NCI-H69 (cell line): ENCODE results near the gene CHST3.
A peak's percentile ranks its signal among the peaks of the same experiment; 100 is the strongest.
"Not testable (repeated sequence)": the region's sequence is repeated elsewhere in the genome, so short reads cannot be mapped to it uniquely, and the experiment has no call there.

Source experiments
- DNase-seq: peaks from one replicate; lab custom pipeline; 2025; lab: John Stamatoyannopoulos, UW

The CHST3 gene

DNA sequence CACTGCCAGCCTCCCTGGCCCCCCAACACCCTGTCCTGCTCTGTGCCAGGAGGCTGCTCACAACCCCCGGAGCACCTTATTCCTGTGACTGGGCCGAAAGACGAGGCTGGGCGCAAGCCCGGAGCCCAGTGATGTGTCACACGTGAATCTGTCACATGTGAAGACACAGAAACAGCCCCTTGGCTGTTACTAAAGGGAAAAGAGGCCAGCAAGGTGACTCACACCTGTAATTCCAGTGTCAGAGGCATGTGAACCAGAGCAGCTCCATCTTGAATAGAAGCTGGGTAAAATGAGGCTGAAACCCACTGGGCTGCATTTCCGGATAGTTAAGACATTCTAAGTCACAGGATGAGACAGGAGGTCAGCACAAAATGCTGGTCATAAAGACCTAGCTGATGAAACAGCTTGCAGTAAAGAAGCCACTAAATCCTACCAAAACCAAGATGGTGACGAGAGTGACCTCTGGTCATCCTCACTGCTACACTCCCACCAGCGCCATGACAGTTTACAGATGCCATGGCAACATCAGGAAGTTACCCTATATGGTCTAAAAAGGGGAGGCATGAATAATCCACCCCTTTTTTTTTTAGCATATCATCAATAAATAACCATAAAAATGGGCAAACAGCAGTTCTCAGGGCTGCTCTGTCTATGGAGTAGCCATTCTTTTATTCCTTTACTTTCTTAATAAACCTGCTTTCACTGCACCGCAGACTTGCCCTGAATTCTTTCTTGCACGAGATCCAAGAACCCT is 68.4 kb downstream of the CHST3 start:
- not testable (repeated sequence) for DNase-seq

DNA sequence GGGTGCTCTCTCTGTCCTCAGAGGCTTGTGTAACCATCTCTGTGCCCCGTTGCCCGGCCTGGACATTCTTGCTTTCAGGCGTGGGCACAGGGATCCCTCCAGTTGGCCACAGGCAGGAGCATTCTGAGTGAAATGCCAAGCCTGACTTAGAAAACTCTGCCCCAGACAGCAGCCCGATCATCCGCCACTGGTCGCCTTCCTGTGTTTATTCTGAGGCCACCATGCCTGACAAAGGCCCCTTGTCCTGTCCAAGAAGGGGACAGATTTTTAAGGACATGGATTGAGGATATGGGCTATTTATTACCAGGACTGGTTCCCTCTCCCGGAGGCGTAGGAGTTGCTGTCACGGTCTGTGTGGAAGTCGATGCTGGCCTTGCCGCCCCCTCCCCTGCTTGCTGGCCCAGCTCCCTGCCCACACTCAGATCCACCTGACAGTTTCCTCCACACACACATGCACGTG is 69.9 kb downstream of the CHST3 start:
- no peak for DNase-seq

DNA sequence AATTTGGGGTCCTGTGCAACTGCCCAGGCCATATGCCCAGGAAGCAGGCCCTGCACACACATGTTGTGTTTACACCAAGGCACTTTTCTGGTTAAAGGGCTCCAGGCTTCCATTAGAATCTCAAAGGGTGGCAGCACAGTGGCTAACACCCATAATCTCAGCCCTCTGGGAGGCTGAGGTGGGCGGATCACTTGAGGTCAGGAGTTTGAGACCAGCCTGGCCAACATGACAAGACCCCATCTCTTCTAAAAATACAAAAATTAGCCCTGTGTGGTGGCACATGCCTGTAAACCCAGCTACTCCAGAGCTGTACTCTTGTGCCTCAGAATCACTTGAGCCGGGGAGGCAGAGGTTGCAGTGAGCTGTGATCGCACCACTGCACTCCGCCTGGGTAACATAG is 70.6 kb downstream of the CHST3 start:
- no peak for DNase-seq

DNA sequence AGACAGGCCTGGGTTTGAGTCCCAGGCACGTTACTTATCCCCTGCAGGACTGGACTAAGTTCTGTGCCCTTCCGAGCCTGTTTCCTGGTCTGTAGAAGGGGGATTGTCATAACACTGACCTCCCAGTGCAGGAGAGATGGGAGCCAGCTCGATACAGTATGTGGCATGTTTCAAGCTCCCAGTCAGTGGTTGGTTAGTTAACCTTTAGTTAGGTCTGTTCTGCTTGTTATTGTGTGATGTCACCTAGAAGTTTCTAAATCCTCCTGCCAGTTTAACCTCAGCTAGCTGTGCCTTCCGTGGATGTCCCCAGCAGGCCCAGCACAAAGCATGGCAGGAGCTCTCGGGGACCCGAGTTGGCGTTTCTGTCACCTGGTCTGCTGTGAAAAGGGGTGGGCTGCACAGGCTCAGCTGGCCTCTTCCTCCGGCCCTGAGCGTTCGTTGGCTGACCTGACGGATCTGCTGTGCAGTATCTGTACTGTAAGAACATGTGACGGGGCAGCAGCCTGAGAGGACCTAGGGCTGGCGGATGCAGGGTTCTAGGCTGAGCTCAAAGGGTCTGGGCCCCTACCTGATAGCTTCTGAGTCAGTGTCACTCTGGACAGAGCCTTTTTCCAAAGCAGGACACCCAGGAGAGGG is 71.2 kb downstream of the CHST3 start:
- DNase-seq = no peak

DNA sequence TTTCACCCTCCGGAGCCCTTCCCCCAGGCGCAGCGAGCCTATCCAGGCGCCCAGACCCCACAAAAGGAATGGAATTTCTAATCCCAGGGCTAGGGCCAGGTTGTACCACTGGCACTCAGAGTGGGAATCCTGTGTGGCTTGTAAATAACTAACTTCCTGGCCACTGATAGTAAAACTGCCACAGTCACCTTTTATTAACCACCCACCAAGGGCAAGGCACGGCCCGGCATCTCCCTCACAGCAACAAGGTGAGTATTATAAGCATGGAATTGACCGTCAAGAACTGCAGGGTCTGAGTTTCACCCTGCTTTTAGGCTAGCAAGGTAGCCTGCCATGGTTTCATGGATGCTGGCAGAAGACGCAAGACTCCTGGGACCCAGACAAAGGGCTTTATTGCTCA is 73.1 kb downstream of the CHST3 start:
- DNase-seq = no peak

DNA sequence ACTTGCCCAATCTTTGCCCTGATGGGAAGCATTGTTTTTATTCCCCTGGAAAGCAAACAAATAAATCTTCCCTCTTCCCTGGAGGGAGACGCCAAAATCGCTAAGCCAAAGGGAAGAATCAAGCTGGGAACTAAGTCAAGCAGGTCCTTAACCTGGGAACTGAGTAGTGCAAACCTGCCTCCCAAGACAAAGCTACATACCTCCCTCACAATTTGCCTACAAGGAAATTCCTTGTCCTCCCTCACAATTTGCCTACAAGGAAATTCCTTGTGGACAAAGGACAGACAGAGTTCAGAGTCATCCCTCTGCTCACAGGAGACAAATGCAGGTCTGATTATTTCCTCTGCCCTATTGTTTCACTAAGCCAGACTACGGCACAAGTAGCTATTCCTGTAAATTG is 73.6 kb downstream of the CHST3 start:
- no peak for DNase-seq

DNA sequence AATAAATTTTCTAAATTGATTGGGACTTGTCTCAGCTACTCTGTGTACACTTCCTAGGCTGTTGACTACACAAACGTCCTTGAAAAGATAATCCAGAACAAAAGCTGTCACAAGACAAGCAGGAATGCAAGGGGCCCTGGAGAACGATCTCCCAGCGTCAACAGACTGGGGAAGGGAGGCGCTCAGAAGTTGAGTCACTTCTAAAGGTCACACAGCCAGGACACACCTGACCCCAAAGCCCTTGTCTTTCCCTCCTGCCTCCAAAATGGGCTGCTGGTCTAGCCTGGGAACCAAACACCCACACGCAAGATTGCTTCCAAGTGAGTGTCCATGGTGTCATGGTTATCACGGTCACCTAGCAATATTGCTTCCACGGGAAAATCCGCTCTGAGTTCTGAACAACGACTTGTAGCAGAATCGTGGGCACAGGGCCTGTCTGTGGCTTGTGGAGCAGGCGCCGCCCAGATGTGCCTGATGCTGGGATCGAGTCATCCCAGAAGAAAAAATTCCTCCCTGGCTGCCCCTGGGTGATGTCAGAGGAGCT is 74.3 kb downstream of the CHST3 start:
- no peak for DNase-seq

DNA sequence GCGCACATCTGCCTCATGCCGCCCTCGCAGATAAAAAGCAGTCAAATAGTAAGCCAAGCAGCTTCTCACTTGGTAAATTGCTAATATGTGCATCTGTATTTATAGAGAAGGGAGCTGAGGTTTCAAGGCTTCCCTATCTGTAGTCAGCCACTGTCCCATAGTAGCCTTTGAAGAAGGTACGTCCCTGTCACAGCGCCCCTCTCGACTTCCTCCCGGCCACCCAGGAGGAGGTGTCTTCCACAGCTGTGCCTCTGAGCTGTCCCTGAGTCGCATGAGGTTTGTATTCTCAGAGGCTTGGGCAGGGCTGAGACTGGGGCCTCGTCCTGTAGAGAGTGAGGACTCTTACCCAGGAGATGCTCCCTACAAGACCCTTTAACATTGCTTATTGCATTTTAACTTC is 75.2 kb downstream of the CHST3 start:
- DNase-seq = no peak

DNA sequence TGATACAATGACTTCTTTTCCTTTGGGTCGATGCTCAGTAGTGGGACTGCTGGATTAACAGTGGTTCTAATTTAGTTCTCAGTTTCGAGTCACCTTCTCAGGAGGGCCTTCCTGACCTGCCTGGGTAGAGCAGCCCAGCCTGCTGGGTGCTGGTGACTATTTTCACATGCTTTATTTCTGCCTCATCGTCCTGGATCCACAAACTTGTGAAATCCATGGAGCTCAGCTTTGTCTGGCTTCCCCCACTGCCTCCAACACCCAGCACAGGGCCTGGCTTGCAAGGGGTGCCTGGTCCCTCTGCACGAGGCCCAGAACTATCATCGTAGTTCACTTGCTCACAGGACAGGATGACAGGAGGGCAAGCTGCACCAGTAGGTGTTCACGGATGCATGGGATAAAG is 77.3 kb downstream of the CHST3 start:
- no peak for DNase-seq

DNA sequence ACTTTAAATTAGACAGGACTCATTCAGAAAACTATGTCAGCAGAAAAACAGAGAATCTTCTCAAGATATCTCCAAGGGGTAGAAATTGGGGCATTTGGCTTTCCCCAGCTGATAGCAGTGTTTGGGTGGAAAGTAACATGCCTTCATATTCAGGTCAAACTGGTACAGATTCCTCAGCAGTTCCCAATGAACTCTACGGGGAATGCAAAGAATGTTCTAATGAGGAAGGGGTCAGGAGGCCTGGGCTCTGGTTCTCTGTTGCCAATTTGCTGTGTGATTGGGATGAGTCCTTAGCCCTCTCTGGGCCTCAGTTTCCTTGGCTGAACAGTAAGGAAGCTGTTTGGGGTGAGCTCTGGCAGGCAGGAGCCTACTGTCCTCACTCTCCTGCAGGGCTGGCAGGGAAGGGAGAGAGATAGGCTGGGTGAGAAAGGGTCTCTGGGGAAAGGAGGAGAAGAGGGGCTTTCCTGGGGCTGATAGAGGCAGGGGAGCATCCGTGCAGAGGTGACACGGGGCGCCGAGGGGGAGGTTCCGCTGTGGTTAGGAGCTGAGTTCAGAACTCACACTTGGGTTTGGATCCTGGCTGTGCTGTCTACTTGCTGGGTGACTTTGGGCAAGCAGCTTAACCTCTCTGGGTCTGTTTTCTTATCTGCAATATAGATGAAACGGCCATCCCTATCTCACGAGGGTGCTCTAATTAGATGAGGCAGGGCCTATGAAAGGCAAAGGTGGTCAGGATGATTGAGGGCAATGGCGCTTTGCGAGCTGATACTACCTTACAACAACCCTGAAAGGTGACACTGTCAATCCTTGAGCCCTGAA is 79.0 kb downstream of the CHST3 start:
- no peak for DNase-seq

DNA sequence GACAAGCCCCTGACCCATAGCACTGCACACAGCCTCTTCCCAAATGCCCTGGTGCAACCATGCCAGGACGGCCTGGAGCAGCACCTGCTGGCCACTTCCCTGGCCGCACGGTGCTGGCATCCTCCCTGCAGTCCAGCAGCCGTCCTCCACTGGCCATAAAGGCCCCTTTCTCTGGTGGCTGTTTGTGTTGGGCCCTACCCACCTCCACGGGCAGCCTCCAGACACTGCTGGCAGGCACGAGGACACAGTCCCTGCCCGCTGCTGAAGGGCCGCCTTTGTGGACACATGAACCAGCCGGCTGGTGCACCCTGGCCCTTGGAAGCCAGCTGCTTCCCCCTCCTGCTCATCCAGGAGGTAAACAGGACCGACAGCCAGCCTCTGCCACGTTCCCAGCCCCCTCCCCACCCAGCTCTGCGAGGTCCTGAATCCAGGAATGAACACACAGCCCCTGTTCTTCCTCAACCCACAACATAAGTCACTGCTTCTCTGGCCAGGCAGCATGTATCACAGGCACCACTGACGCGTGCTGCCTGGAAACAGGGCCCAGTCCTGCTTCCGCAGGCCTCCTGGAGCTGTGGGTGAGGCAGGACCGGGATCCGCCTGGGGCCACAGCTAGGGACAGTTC is 80.3 kb downstream of the CHST3 start:
- DNase-seq = no peak

DNA sequence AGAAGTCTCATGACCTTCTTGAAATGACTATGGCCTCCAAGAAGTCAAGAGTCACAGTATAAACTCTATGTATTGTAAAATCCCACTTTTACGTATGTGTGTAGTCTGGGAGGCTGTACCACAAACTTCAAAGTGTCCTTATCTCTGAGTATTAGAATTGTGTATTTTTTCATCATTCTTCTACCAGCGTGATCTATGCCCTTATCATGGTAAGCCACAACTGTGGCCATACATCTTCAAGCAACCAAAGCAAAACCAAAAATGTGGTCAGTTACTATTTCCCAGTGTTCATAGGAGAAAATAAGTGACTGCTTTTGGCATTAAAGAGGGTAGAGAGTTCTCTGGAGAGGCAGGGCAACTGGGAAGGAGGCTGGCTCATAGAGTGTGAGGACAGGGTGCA is 81.4 kb downstream of the CHST3 start:
- DNase-seq = no peak

DNA sequence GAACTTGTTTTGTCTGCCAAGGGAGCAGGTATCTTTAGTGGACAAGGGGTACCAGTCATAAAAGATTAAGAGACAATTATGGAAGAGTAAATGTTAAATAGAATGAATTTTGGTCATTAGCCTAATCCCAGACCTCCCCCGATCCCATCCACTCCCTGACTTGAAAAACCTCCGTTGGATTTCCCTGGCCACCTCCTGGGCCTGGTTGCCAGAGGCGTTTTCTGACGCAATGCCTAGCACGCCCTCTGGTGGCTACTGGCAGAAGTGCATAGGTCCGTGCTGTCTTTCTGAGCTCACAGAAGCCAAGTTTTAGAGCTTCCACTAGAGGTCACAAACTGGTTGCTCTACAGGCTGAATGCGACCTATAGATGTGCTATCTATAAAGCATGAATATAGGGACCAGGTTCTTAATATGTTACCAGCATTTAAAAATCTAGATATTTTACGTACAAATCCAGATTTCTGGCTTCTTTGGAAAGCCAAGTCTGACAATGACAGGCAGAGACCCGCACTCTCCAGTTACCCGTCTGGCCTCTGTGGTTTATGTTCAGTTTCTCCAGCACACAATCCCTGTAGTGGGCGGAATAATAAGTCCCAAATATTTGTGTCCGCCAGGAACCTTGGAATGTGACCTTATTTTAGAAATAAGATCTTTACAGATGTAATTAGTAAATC is 84.4 kb downstream of the CHST3 start:
- DNase-seq = peak; percentile 86

DNA sequence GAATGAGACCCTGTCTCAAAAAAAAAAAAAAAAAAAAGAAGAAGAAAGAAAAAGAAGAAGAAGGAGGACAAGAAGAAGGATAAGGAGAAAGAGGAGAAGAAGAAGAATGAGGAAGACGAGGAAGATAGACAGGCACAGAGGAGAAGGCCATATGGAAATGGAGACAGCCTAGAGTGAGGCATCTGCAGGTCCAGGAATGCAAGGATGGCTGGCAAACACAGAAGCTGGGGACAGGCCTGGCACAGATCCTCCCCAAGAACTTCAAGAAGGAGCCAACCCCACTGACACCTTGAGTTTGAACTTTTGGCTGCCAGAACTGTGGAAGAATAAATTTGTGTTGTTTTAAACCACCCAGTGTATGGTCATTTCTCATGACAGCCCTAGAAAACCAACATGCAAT is 85.3 kb downstream of the CHST3 start:
- DNase-seq = no peak

DNA sequence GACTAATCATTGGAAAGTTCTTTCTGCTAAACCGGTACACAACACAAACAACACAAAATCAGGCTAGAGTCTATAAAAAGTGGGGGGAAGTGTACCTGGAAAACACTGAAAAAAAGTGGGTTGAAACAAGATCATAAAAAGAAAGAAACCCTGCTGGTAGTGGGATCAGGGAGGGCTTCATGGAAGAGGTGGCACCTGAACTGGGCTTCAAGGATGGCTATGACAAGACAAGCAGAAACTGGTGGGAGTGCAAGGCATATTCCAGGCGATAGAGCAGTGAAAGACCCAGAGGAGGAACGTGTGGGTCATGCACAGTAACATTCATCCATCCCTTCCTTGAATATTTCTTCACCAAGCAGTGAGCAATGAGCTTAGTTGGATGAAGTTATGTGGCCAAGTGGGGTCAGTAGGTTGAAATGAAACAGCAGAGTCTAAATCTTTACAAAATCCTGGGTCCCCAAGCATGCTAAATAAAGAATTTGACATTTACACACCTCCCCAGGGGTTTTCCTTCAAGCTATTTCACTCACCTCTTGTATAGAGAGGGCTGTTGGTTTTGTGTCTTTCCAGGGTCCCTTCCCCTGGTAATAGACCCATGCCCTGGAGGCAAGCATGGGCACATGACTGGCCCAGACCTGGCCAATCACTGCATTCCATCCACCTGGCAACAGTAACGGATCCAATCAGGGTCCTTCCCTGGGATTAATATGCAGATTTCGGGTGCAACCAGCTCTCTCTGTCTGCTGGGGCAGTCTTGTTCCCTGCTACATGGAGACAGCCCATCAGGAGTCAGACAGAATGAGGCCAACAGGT is 86.0 kb downstream of the CHST3 start:
- no peak for DNase-seq

DNA sequence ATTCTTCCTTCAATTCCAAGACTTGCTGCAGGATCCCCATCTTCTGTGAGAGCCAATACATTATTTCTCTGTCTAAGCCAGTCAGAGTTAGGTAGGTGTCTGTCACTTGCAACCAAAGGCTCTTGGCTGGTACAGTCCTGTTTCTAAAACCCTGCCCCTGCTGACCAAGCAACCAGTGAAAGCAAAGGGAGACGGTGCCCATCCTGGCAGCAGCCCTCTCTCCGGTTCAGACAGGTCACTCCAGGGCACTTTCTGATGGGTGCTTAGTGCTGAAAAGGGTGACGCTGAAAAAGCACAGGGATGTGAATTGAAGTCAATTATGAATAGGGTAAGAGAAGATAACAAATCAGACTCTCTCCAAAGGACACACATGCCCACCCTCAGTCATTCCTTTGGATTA is 86.7 kb downstream of the CHST3 start:
- DNase-seq = no peak

DNA sequence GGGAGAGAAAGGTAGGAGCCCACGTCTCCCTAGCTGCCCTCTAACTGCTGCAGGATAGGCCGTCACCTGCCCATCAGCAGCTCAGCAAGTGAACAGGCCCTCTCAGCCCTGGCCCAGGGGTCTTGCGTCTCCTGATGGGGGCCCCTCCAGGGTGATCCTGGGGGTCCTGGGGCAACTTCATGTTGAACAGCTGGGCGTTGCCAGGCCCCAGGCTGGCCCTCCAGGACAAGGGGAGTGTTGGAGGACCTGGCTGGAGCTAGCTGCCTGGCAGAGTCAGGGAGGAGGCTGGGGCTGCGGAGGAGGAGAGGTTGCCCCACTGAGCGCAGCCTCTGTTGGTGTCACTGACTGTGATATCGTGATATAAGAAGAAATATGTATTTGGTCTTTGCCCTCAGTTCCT is 89.5 kb downstream of the CHST3 start:
- no peak for DNase-seq

DNA sequence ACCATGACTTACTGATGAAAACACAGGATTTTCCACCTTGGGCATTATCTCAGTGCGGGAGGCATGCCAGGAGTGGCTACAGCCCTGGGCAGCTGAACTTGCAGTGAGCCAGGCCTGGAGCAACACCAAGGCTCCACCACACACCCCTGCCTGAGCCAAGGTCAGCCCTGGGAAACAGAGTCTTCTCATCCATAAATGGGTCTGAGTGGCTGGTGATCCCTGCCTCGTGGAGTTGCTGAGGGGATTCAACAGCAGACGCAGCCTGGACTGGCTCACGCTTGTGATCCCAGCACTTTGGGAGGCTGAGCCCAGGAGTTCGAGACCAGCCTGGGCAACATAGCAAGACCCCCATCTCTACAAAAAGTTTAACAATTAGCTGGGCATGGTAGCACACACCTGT is 91.9 kb downstream of the CHST3 start:
- DNase-seq = no peak

DNA sequence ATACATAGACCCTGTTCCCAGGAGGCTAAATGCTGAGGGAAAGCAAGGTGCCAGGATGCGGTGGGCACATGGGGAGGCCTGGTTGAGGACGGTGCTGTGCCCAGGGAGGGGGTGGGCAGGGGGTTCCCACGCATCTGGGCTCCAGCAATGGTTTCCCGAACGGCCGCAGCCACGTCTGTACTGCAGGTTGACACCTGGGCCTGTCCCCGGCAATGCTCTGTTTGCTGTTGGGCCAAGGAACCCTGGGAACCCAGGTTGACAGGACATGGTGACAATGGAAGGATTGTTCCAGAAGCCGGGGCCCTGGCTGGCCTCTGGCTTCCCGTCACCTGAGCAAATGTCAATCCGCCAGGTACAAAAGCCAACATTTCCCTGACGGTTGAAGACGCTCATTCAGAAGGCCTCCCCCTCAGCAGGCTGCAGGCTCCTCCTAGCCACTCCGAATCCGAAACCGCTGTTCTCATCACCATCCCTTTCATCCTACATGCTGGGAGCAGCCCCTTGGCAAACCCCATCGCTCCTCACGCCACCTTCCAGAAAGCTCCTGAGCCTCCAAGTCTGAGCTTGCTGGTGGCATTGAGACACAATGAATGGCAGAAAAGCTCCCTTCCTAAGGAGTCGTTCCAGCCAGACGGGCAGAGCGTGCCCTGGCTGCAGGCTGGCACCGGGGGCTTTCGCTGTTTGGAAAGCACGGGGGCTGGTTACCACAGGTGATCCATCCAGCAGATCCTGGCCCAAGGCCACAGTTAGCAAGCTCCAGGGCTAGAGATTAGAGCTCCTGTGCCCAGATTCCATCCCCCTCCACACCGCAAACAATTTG is 92.9 kb downstream of the CHST3 start:
- no peak for DNase-seq

DNA sequence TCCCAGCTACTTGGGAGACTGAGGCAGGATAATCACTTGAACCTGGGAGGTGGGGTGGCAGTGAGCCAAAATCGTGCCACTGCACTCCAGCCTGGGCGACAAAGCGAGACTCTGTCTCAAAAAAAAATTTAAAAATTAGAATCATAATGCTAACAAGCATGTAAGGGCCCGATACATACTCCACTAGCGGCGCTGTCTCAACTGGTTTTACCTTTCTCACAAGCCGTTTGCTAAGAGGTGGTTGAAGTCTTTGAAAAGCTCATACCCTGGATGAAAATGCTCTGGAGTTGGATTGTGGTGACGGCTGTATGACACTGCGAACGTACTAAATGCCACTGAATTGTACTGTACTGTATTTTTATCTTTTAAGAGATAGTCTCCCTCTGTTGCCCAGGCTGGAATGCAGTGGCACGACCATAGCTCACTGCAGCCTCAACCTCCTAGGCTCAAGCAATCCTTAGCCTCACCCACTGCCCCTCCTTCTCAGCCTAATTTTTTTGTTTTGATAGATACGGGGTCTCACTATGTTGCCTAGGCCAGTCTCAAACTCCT is 94.2 kb downstream of the CHST3 start:
- no peak for DNase-seq
